Pons (tissue), 1 donor: ENCODE measurements around the gene ALDH1L1.

Experiments used
- DNase-seq: peaks from one replicate; pipeline ENCODE4 v3.0.0-alpha.2; 2016; ENCODE audit warnings: low spot score

The ALDH1L1 gene

GRCh38 chr3:126134219-126134975 is 46.0 kb downstream of the ALDH1L1 start:
- peak; percentile 26 for DNase-seq

GRCh38 chr3:126133606-126134005 is 46.8 kb downstream of the ALDH1L1 start:
- no peak for DNase-seq

DNA sequence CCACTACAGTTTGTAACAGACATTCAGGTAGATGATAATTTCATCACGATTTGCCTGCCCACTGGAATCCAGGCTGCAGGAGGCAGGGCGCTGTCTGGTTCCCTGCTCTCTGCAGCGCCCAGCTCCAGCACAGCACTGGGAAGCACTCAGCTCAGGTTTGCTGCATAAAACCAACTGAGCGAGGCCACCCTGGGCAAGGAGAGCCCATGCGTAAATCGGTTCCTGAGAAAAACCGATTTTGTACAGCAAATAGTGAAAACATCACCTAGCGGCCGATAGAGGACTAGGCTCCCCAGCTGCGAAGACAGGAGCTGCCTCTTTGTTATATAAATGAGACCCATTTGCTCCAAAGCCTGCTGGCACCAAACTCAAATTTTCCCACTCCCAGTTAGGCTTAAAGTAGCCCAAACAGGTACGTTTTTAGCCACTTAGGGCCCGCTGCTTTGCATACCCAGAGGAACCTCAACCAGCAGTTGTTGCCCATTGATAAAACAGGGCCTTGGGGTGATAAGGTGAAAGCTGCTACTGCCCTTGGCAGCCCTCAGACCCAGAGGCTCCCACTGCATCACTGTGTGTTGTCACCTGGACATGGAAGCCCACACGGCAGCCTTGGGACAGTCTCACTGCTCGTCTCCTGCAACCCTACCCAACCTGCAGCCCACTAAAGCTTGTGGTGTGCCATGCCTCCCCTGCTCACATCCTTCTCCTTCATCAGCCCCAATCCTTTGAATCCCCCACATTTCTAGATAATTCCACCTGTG is 47.5 kb downstream of the ALDH1L1 start:
- DNase-seq: no peak

- DNase-seq: no peak
Observed at GRCh38 chr3:126131881-126132750, 48.3 kb downstream of the ALDH1L1 start.

GRCh38 chr3:126130981-126131745 is 49.2 kb downstream of the ALDH1L1 start:
- no peak for DNase-seq

- no peak for DNase-seq
Observed at GRCh38 chr3:126130081-126130855, 50.1 kb downstream of the ALDH1L1 start.

DNA sequence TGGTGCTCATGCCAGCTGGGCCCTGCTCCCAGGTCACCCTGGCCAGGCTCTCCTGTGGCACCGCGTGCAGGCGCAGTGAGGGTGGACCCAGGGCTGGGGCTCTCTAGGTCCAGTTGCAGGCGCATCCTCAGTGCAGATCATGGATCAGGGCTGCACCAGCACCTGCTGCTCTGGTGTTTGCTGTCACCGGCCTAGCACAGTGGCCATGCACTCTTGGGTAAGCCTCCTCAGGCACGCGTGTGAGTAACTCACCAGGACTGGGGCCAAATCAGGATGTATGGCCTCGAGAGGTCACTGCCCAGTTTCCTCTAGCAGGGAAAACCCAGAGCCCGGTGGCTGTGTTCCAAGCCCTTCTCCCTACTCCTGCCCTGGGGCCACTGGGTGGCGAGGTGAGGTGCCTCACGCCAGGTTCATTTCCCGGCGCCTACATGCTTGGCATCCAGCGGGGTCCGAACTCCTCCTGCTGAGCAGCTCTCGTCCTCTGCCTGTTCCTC is 50.9 kb downstream of the ALDH1L1 start:
- DNase-seq: no peak

DNA sequence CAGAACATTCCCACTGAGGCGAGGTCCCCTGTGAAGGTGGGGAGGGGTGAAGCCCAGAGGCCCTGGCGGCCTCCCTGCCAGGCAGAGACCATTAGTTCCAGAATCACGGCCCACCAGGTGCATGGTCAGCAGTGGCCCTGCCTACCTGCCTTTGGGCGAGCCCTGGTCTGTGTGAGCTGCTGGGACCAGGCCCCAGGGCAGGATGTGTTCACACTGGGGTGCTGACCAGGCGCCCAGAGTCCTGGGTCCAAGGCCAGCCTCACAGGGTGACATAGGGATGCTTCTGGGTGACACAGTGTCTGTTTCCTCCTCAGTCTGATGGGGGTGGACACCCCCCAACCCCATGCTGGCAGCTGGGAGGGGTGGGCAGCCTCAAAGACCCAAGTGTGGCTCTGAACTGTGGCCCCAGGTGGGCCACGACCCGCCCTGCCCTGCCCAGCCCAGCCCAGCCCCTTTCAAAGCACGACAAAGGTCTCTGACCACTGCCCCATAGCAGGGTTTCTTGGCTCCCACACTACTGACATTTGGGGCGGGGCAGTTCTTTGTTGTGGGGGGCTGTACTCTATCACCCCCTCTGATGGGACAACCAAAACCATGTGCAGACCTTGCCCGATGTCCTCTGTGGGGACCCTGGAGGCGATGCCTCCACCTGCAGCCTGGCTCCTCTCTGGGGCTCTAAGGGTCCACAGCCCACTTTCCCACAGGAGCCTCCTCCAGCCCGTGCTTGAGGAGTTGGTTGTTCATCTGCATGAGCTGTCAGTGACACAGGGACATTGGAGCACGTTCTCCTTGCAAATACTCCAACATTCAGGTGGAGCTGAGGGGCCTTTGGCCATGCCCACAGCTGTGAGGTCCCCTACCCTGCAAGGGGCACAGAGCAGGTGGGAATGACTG is 51.6 kb downstream of the ALDH1L1 start:
- no peak for DNase-seq

GRCh38 chr3:126127904-126128303 is 52.5 kb downstream of the ALDH1L1 start:
- DNase-seq: no peak

DNA sequence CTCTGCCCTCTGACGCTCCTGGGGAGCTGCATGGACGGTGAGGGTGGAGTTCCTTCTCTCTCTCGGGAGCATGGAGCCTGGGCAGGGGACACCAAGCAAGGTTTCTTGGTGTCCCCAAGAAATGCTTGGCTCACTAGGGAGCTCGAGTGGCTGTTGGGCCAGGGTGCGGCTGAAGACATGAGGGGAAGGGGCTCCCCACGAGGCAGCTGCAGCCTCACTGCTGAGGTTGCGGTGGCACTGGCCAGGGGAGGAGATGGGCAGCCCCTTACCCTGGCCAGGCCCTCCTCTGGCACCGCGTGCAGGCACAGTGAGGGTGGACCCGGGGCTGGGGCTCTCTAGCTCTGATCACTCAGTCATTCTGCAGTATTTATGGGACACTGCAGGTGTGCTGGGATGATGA is 52.9 kb downstream of the ALDH1L1 start:
- DNase-seq: no peak

DNA sequence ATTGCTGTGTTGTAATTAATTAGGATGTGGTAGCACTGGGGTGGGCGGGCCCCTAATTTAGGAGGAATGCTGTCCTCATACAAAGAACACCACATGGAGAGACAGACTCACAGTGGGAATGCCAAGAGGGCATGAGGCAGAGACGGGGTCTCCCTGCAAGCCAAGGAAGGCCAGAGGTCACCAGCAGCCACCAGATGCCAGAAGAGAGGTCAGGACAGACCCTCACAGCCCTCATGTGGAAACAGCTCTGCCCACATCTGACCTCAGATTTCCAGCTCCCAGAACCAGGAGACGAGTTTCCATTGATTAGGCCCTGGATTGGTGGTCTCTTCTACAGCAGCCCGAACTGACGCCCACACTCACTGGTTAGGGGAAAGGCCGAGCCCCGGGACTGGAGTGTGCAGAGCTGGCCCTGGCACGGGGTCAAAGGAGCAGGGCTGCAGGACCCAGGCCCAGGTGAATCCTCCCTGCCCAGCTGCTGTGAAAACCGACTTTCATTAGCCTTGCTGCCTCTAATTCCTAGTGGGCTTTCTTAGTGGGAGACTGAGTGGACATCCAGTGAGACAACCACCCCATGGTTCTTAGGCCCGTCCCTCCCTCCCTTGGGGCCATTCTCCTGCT is 53.5 kb downstream of the ALDH1L1 start:
- no peak for DNase-seq

GRCh38 chr3:126126286-126126685 is 54.1 kb downstream of the ALDH1L1 start:
- DNase-seq: no peak

DNA sequence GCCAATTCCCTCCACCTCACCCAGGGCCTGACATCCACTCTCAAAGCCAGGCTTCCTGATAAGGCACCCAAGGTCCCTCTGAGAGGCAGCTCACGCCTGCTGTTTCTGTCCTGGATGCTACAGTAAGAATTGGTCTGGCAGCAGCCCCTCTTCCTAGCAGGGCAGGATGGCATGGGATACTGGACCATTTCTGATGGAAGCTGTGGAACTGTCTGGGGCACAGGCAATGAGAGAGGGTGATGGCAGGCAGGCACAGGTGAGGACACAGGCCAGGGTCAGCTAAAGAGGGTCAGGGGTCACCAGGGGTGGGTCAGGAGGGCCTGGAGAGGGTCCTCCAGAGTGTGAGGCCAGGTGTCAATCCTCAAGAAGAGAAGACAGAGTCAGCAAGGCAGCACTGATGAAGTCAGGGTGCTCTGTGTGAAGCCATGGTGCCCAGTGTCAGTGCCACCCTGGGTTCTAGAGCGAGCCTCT is 54.6 kb downstream of the ALDH1L1 start:
- no peak for DNase-seq

- no peak for DNase-seq
Observed at GRCh38 chr3:126125341-126125740, 55.0 kb downstream of the ALDH1L1 start.

DNA sequence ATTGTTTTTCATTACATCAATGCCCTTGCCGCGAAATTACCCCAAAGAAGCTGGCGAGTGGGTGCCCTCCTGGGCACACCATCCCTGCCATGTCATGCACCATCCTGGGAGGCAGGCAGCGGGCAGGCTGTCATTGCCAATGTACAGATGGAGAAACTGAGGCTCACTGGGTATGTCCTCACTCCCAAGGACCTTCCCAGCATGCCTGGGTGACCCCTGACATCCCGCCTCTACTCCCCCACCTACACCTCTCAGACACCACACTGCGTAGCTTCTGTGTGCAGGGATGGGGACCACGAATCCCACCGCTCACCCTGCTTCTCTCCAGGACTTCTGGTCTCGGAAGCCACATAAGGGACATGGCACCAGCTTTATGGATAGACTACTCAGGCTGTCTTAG is 55.5 kb downstream of the ALDH1L1 start:
- DNase-seq: no peak

GRCh38 chr3:126124148-126124868 is 56.1 kb downstream of the ALDH1L1 start:
- no peak for DNase-seq

DNA sequence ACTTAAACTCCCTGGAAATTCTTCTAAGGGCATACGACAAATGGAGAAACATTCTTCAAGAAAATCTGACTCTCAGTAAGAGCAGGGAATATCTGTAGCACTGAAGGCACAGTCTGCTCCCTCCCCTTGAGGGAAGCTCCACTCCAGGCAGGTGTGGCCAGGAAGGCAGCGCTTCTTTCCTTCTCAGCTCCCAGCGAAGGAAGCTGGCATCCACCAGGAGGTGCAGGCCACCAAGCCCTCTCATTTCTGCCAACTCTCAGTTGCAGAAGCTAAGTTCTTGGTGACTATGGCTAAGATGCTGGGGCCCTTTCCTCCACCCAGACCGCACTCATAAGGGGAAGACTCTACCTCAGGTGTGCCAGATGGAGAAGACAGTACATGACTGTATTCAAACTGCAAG is 58.8 kb downstream of the ALDH1L1 start:
- DNase-seq: no peak

GRCh38 chr3:126121074-126121473 is 59.3 kb downstream of the ALDH1L1 start:
- DNase-seq: no peak
